WERI-Rb-1 (cell line): ENCODE results near the gene KCNC1.

ENCODE experiments used
- DNase-seq: peaks from one replicate; pipeline ENCODE4 v3.0.0-alpha.2; 2020
- H3K27ac ChIP-seq: fragments of 250-450 bp; sonication (Bioruptor Pico); 2 replicates; pipeline ENCODE4 v1.5.1; 2020; ENCODE audit warnings: mild to moderate bottlenecking, moderate library complexity
- H3K27me3 ChIP-seq: fragments of 250-450 bp; sonication (Bioruptor Pico); 2 replicates; pipeline ENCODE4 v1.5.1; 2021; ENCODE audit warnings: mild to moderate bottlenecking, low read depth, moderate library complexity; ENCODE audit not compliant: insufficient read depth, severe bottlenecking
- H3K36me3 ChIP-seq: fragments of 250-450 bp; sonication (Bioruptor Pico); 2 replicates; pipeline ENCODE4 v1.5.1; 2020; ENCODE audit warnings: mild to moderate bottlenecking, moderate library complexity
- H3K4me3 ChIP-seq: 2 replicates; pipeline ENCODE4 v1.5.1; 2011; ENCODE audit warnings: low read depth, mild to moderate bottlenecking, control low read depth, low read length
- H3K9me3 ChIP-seq: fragments of 250-450 bp; sonication (Bioruptor Pico); 2 replicates; pipeline ENCODE4 v1.5.1; 2021; ENCODE audit warnings: mild to moderate bottlenecking, moderate library complexity; ENCODE audit not compliant: severe bottlenecking
- CTCF ChIP-seq: IDR thresholded peaks from 2 replicates; pipeline ENCODE4 v1.5.1; 2011; ENCODE audit warnings: low read depth, mild to moderate bottlenecking, control low read depth, inconsistent platforms, low read length

Gene KCNC1

GRCh38 chr11:17760102-17761029 lies 25.8 kb downstream of the KCNC1 start:
- peak; percentile 90 for TF ChIP-seq CTCF
- DNase-seq = peak; percentile 77
- no peak overlapping the region for H3K4me3 ChIP-seq

DNA sequence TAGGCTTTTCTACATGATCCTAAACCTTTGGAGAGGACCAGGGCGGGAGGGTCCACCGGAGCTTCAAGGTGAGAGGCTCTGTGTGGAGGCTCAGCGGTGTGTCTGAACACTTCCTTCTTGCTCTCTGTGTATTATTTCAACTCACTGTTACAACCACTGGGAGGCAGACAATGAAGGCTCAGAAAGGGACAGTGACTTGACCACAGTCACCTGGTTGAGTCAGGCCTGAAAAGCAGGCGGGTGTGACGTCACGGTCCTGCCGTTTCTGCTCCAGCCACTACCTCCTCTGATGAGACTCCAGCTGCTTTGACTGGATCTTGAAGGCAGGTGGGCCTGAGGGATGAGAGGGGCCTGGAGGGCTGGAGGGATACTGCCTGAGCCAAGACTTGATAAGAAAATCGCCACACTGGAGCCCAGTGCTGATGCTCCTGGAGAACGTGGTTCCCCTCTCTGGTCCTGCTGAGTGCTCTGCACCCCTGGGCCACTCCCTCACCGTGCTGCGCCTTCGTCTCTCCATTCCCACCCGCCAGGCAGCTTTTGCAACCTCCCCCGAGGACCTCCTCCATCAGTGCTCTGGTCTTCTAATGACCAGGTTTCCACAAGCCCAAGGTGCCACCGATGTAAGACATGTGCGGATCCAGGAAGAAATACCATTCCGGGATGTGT lies 27.9 kb downstream of the KCNC1 start:
- TF ChIP-seq CTCF = peak; percentile 15; the same call in 1 of the 2 replicates
- no peak for DNase-seq
- Histone ChIP-seq H3K9me3 (no peaks in the 10 kb centered on the region), H3K27ac (no peak overlapping the region), H3K36me3 (peaks cover 16% of the 10 kb centered on the region), H3K27me3 (no peaks in the 10 kb centered on the region), H3K4me3 (no peak overlapping the region)

More at GRCh38 chr11:17760102-17761029, 25.8 kb downstream of the KCNC1 start:
- no peaks in the 10 kb centered on the region for H3K9me3 ChIP-seq
- H3K36me3 ChIP-seq = peaks cover 16% of the 10 kb centered on the region
- no peaks in the 10 kb centered on the region for H3K27me3 ChIP-seq
- H3K27ac ChIP-seq = no peak overlapping the region

DNA sequence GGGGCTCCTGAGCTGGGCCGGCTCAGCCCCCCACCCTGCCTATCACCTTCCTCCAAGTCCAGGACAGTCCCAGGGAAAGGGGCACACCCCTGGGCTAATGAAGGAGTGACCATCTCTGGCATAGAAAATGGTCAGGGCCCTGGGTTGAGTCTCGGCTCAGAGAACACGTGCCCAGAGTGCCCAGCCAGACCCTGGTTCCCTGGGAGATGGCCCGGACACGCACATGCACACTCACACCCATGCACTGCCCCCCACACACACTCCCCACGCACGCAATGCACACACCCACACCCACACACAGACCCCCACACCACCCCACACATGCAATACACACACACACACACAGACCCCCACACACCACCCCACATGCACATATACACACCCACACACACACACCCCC lies 28.7 kb downstream of the KCNC1 start:
- H3K27me3 ChIP-seq = no peaks in the 10 kb centered on the region
- H3K36me3 ChIP-seq = peaks cover 14% of the 10 kb centered on the region
- H3K4me3 ChIP-seq = no peak overlapping the region
- DNase-seq = no peak
- no peaks in the 10 kb centered on the region for H3K9me3 ChIP-seq
- TF ChIP-seq CTCF = no peak
- H3K27ac ChIP-seq = no peak overlapping the region

DNA sequence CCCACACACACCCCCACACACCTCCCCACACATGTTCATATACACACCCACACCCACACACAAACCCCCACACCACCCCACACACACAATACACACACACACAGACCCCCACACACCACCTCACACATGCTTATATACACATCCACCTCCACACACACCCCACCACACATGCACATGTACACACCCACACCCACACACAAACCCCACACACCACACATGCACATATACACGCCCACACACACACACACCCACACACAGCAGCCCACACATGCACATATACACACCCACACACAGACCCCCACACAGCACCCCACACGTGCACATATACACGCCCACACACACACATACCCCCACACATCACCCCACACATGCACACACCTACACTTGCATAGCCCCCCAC lies 29.1 kb downstream of the KCNC1 start:
- Histone ChIP-seq H3K36me3 (peaks cover 10% of the 10 kb centered on the region), H3K27ac (no peak overlapping the region), H3K27me3 (no peaks in the 10 kb centered on the region), H3K9me3 (no peaks in the 10 kb centered on the region), H3K4me3 (no peak overlapping the region)
- no peak for TF ChIP-seq CTCF
- no peak for DNase-seq

- TF ChIP-seq CTCF = no peak
- H3K27ac ChIP-seq = peak overlapping the region; percentile 56
- H3K9me3 ChIP-seq = no peaks in the 10 kb centered on the region
These were observed 30.1 kb downstream of the KCNC1 start for GRCh38 chr11:17764446-17765218.

More at GRCh38 chr11:17764446-17765218, 30.1 kb downstream of the KCNC1 start:
- H3K27me3 ChIP-seq = no peaks in the 10 kb centered on the region
- peak; percentile 73 for DNase-seq
- no peak overlapping the region for H3K4me3 ChIP-seq
- H3K36me3 ChIP-seq = peaks cover 10% of the 10 kb centered on the region
